GM21390 (cell line): ENCODE measurements around the gene KRTAP5-4.
"Not testable (repeated sequence)": the region's sequence is repeated elsewhere in the genome, so short reads cannot be mapped to it uniquely, and the experiment has no call there.

ENCODE experiments used
- ATAC-seq: cut with Tn5 transposase; IDR thresholded peaks from one replicate; pipeline ENCODE4 v1.9.1; 2021; ENCODE audit not compliant: unreplicated experiment

KRTAP5-4 gene

GRCh38 chr11:1622086-1622485 lies at the start of gene KRTAP5-4:
Gene KRTAP5-4, minus strand, starts transcription at chr11:1622138. Its CDS starts 45 bp downstream, at chr11:1622093.
- no peak for ATAC-seq

DNA sequence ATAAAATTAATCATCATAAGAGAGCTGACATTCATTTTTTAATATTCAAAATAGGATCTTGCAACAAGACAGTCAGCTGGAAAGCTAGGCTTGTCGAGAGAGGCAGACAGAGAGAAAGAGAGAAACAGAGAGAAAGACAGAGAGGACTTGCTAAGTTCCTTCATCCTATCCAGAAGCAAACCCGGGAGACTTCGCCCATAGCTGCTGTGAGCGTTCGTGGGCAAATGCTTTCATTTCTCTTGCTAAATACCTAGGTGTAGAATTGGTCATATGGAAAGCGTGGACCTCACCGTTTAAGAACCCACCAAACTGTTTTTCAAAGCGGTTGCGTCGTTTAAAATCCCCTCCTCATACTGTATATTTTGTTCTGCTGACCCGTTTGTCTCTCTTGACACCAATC lies 49.7 kb upstream of the KRTAP5-4 start:
- ATAC-seq: no peak

DNA sequence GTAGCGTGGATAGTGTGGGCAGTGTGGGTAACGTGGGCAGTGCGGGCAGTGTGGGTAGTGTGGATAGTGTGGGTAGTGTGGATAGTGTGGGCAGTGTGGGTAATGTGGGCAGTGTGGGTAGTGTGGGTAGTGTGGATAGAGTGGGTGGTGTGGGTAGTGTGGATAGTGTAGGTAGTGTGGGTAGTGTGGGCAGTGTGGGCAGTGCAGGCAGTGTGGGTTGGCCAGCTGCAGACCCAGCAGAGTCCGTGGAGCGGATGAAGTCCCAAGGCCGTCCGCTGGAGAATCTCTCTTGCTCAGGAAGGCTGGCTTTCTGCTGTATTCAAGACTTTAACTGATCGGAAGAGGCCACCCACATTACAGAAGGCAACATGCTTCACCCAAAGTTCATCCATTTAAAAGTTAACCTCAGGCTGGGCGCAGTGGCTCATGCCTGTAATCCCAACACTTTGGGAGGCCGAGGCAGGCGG lies 49.0 kb upstream of the KRTAP5-4 start:
- no peak for ATAC-seq

DNA sequence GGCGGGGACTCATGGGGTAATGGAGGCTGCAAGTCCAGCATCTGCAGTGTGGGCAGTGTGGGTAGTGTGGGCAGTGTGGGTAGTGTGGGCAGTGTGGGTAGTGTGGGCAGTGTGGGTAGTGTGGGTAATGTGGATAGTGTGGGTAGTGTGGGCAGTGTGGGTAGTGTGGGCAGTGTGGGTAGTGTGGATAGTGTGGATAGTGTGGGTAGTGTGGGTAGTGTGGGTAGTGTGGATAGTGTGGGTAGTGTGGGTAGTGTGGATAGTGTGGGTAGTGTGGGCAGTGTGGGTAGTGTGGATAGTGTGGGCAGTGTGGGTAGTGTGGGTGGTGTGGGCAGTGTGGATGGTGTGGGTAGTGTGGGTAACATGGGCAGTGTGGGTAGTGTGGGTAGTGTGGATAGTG lies 48.5 kb upstream of the KRTAP5-4 start:
- not testable (repeated sequence) for ATAC-seq

DNA sequence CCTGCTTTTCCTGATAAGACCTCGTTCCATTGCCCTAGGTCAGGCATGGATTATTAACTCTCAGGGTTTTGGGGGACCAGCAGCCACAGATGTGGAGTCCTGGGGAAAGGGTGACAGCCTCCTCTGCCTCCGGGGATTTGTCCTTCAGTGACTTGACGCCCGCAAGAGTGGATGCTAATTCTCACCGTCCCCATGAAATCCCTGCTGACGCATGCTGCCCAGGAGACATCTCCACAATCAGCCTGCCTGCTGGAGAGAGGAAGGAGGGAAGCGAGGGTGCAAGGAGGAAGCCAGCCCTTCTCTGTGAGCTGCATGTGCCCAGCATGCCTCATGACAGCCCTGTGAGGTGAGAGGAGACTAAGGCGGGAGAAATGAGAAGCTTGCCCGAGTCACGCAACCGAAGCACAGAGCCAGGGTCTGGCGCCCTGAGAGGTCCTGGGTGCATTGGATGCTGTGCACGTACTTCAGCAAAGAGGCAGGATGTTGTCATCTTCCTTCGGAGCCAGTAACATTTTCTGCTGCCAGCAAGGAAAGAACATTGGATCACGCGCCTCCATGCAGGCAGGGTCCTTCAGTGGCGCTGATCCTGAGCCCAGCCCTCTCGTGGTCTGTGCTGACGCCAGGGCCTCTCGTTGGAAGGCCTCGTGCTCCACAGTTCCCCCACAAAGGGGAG lies 47.7 kb upstream of the KRTAP5-4 start:
- no peak for ATAC-seq

DNA sequence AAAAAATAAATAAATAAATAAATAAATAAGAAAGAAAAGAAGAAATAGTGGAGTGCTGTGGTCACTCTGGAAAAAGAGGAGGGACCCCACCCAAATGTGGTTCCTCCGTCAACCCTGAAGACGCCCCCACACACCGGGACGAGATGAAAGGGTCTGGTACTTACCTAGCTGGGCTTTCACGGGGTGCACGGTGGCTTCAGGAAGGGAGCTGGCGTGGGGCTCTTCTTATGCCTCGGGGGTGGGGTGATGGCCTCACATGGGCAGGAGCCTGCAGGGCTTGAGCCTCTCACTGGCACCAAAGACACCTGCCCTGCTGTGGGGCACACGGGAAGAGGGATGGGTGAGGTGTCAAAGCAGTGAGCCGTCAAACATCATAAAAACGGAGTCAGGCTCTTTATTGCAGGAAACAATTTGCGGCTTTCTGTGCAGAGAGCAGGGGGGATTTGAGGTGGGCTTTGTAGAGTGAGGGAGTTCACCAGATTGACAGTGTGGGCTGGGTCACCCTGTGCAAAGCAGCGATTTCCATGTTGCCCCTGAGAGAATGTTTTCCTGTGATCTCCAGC lies 47.1 kb upstream of the KRTAP5-4 start:
- ATAC-seq: no peak

- no peak for ATAC-seq
Observed at GRCh38 chr11:1667906-1668305, 46.0 kb upstream of the KRTAP5-4 start.

DNA sequence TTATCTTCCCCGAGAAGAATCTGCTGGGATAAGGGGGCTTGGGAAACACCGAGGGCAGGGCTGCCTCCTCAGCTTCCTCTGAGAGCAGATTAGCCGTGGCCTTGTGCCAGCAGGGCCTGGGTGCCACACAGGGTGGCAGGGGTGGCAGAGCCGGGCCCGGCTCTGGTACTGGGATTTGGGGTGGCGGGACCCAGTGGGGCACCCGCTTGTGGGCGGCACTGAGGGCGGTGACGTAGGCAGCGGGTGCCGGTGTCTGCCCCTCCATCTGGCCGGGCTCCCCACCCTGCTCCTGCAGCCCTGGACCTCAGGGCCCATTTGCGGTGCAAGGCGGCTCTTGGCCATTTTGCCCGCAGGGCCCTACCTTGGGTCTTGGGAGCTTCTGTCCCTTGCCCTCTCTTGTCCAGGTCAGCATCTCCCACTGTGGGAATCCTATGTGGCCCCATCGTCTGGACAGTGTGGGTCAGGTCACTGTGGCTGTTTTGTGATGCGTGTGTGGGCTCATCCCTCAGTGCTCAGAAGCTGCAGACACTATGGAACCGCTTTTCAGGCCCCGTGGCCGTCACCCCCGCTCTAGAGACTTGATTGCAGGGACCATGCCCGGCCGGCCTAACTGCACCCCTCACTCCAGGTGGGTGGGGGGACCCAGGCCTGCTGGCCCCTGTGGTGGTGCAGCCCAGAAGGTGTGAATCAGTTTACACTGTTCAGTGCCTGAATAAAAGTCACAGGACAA lies 45.3 kb upstream of the KRTAP5-4 start:
- ATAC-seq: no peak

DNA sequence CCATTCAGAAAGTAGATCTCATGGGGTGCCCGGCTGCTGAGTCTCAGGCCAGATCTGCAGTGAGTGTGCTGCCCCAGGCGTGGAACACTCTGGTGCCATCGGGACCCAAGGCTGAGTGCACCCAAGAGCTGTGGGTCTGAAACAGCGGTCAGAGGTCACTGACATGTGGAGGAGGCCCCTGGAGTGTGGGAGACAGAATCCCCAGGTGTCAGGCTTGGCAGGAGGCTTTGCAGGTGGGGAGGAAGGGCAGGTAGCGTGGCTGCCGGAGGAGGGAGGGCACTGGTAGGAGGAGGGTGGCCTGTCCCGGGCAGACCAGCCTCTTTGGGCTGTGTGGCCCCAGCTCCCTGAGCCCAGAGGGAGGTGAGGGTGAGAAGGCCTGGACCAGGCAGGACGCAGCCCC lies 43.4 kb upstream of the KRTAP5-4 start:
- no peak for ATAC-seq

DNA sequence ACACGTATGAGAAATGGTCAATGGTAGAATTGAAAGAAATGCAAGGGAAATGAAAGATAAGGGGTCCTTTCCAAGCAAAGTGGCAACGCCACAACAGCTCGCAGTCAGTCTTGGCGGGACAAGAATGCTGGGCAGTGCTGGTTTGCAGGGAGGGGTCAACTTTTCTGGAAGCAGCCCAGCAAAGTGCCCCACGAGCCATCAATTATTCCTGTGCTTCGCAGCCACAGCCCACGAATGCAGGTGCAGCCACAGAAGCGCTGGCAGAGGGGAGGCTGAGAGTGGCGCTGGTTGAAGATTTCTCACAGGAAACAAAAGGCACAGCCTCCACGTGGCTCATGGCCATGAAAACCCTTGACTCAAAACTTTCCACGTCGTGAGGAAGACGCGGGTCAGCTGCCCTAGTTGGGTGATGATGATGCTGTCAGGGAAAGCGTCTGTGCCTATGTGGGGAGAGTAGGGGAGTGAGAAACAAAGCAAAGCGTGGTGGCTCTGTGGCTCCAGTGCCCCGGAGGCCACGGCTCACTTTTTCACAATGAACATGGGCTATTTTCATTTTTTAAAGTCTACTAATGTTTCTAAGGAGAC lies 40.9 kb upstream of the KRTAP5-4 start:
- not testable (repeated sequence) for ATAC-seq

DNA sequence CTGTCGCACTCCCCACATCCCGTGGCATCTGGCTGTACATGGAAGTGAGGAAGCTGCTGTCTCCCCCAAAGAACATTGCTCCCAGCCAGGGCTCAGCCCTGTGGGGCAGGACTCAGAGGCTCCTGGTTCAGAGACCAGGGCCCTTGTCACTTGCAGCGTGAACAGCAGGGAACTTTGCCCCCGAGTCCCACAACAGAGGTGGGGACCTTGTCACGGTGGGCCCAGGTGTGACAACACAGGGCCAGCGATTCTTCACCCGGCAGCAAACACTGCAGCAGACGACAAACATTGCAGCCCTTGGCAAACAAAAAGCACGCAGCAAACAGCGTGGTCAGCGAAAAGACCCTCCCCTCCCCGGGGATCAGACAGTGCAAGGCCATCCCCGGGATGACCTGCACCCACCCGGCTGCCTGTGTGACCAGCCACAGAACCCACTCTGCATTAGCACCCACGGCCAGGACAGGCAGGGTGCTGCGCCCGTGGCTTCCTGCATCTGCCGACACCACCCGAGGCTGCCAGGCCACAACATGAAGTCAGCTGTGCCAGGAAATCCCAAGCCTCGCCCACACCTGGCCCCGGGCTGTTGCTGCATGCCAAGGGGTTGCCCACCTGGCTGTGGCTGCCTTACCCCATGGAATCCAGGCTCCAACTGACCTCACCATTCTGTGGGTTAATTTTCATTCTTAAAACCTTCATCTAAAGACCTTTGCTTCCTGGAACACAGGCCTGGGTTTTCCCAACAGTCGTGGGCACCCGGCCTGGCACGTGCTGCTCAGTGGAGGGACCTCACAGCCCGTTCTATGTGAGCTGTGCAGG lies 39.7 kb upstream of the KRTAP5-4 start:
- ATAC-seq: not testable (repeated sequence)

GRCh38 chr11:1660111-1660867 lies 38.4 kb upstream of the KRTAP5-4 start:
- ATAC-seq: no peak

DNA sequence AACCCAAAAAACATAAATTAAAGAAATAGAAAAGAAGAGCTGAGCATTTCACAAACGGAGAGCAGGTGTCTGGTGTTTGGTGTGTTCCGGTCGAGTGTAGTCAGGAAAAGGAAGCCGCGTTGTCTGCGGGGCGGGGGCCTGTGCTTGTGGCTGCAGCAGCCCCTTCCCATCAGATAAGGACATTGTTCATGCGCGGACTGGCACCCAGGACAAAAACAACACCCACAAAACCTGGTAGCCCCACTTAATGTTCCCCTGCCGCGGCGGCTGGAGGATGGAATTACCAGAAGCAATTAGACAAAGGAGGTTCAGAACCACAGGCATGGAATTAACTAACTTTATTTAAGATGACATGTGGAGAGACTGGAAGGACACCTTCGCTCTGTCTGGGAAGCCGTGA lies 37.6 kb upstream of the KRTAP5-4 start:
- ATAC-seq: no peak

GRCh38 chr11:1656670-1657069 lies 34.7 kb upstream of the KRTAP5-4 start:
- no peak for ATAC-seq

- no peak for ATAC-seq
Observed at GRCh38 chr11:1656061-1656441, 34.1 kb upstream of the KRTAP5-4 start.

GRCh38 chr11:1655168-1656060 lies 33.5 kb upstream of the KRTAP5-4 start:
- ATAC-seq: no peak

GRCh38 chr11:1654388-1655167 lies 32.6 kb upstream of the KRTAP5-4 start:
- ATAC-seq: no peak

DNA sequence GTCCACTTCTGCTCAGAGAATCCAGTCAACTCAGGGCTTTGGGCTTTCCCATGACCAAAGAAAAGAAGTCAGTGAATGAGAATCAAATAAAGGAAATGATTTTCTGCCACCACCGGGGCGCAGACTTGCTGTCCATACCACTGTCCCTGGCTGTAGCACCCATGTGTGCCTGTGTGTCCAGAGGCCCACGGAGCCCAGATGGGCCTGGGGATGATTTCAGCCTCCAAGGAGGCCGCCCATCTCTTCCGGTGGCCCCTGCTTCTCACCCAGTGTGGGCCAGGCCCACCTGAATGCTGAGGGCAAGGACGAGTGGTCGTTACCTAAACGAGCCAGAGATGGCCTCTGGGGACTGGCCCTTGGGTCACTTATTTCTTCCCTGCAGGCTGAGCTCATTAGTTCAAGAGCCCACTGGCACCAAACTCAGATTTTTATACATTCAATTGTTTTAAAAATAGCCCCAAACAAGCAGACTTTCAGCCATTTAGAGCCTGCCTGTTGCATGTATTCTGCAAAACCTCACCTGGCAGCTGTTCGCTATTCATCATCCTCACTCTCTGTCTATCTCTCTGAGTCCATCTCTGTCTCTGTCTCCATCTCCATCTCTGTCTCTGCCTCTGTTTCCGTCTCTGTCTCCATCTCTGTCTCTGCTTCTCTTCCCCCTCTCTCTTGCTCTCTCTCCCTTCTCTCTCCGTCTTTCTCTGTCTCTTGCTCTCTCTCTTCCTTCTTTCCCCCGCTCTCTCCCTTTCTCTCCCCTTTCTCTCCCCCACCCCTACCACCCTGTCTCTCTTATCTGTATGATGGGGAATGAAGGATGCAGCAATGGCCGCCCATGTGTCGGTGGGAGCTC lies 31.8 kb upstream of the KRTAP5-4 start:
- no peak for ATAC-seq
